Mesendoderm (in vitro differentiated cells): ENCODE data around the gene TRIM37.

Experiments
- DNase-seq: peaks from one replicate; pipeline ENCODE4 v3.0.0; 2013
- H2AK5ac ChIP-seq: 2 replicates; pipeline ENCODE4 v1.6.1; 2013; ENCODE audit warnings: low read length, inconsistent platforms
- H2BK120ac ChIP-seq: 2 replicates; pipeline ENCODE4 v1.6.1; 2013; ENCODE audit warnings: low read depth, mild to moderate bottlenecking, low read length, moderate library complexity, mixed read lengths
- H2BK15ac ChIP-seq: replicated peaks from 2 replicates; pipeline ENCODE4 v1.6.1; 2013; ENCODE audit warnings: low read depth, mild to moderate bottlenecking, moderate library complexity
- H2BK5ac ChIP-seq: 2 replicates; pipeline ENCODE4 v1.6.1; 2013; ENCODE audit warnings: low read length, inconsistent platforms
- H3K18ac ChIP-seq: 2 replicates; pipeline ENCODE4 v1.6.1; 2013; ENCODE audit warnings: mild to moderate bottlenecking, low read length, mixed read lengths
- H3K23ac ChIP-seq: one replicate; pipeline ENCODE4 v1.6.1; 2013; ENCODE audit warnings: low read length
- H3K27ac ChIP-seq: 2 replicates; pipeline ENCODE4 v1.5.1; 2013; ENCODE audit warnings: low read depth, mild to moderate bottlenecking, inconsistent platforms, low read length, moderate library complexity
- H3K27me3 ChIP-seq: 2 replicates; pipeline ENCODE4 v1.6.1; 2013; ENCODE audit warnings: low read length, control low read depth, mild to moderate bottlenecking, inconsistent platforms; ENCODE audit not compliant: insufficient read depth, poor library complexity
- H3K36me3 ChIP-seq: 2 replicates; pipeline ENCODE4 v1.6.1; 2013; ENCODE audit warnings: low read length, inconsistent platforms; ENCODE audit not compliant: control insufficient read depth, insufficient read depth
- H3K4ac ChIP-seq: one replicate; pipeline ENCODE4 v1.6.1; 2013; ENCODE audit warnings: low read depth, mild to moderate bottlenecking, low read length, moderate library complexity
- H3K4me1 ChIP-seq: 2 replicates; pipeline ENCODE4 v1.6.1; 2013; ENCODE audit warnings: low read depth, low read length, inconsistent platforms; ENCODE audit not compliant: control insufficient read depth
- H3K4me2 ChIP-seq: 2 replicates; pipeline ENCODE4 v1.6.1; 2013; ENCODE audit warnings: low read length
- H3K4me3 ChIP-seq: 2 replicates; pipeline ENCODE4 v1.5.1; 2013; ENCODE audit warnings: mild to moderate bottlenecking, low read length
- H3K56ac ChIP-seq: one replicate; pipeline ENCODE4 v1.6.1; 2013; ENCODE audit warnings: low read length
- H3K79me1 ChIP-seq: 2 replicates; pipeline ENCODE4 v1.6.1; 2013; ENCODE audit warnings: low read length, inconsistent platforms
- H3K79me2 ChIP-seq: 2 replicates; pipeline ENCODE4 v1.6.1; 2013; ENCODE audit warnings: mild to moderate bottlenecking, low read length; ENCODE audit not compliant: control insufficient read depth, insufficient read depth
- H3K9ac ChIP-seq: 2 replicates; pipeline ENCODE4 v1.6.1; 2013; ENCODE audit warnings: low read length, inconsistent platforms
- H4K5ac ChIP-seq: one replicate; pipeline ENCODE4 v1.6.1; 2013; ENCODE audit warnings: low read length
- H4K8ac ChIP-seq: one replicate; pipeline ENCODE4 v1.6.1; 2013; ENCODE audit warnings: low read depth, mild to moderate bottlenecking, control low read depth, low read length, moderate library complexity
- WGBS: extraction: QIAGEN DNeasy Blood & Tissue Kit; methylation state at CpG from one replicate; pipeline ENCODE4 v1.1.7; 2013; ENCODE audit warnings: low lambda C conversion rate, missing lambda C conversion rate; ENCODE audit not compliant: insufficient coverage; ENCODE audit errors: extremely low coverage; 5-methylcytosine and 5-hydroxymethylcytosine counted together

Gene TRIM37

DNA sequence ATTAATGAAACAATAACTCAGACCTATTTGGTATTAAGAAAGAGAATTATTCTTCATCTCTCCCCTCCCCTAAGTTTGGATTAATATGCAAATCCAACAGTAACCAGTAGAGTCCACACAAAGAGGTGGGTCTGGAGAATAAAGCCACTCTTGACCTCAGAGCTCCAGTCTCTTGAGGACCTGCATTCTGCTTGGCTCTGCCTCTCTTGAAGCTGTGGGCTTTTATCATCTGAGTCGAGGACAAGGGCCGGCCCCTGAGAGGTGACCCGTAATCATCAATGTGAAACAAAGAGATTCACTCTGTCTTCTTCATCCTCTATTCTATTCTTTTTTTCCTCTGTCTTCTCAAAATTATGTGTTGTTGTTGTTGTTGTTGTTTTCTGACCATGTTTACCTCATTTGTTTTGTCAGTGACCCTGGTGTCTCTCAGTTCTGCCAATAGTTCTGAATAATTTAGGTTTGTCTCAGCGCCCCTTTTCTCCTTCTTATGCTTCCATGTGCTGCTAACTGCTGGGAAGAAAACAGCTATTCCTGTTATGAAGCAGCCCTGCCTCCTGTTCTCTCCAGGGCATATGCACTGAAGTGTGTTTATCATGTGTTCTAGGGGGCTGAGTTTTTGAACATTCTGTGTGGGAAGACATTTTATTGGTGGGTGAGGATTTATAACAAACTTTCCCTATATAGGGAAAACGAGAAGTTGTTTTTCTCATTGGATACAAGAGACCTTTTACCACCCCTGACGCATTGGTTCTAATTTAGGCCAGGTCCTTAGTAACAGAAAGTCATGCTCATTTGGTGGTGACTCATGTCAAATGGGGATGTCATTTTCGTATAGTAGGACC, 135.8 kb downstream of the TRIM37 start:
- no peak overlapping the region for H3K27ac ChIP-seq
- H3K4me3 ChIP-seq: no peak overlapping the region

DNA sequence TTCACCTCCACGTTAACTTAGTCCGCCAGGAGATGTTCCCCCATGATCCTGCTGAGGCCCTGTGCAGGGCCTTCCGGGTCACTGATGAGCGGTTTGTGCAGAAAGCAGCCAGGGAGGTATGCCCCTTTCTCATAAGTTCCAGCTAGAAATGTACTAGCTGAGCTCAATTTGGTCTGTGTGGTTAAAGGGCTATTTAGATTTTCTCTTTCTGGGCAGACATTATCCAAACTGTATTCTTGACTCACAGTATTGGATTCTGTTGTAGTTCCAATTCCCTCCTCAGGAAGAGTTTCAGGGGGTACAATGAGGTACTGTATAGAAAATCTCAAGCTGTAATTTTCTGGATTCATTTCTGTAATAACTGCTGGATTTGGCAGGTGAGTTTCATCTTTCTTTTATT, 137.1 kb downstream of the TRIM37 start:
- no peaks in the 10 kb centered on the region for H3K36me3 ChIP-seq
- no peak overlapping the region for H4K8ac ChIP-seq
- no peaks in the 10 kb centered on the region for H3K4me1 ChIP-seq
- DNase-seq: no peak
- no peak overlapping the region for H3K9ac ChIP-seq
- H3K79me1 ChIP-seq: no peaks in the 10 kb centered on the region
- no peak overlapping the region for H2BK15ac ChIP-seq
- no CpG with 5 or more reads among the region's 4 CpGs for WGBS
- no peak overlapping the region for H3K56ac ChIP-seq
- H2AK5ac ChIP-seq: no peak overlapping the region
- no peaks in the 10 kb centered on the region for H3K27me3 ChIP-seq
- H3K4ac ChIP-seq: no peak overlapping the region
- no peak overlapping the region for H3K4me3 ChIP-seq
- no peak overlapping the region for H3K27ac ChIP-seq
- H2BK5ac ChIP-seq: no peak overlapping the region
- no peak overlapping the region for H2BK120ac ChIP-seq
- H3K18ac ChIP-seq: no peak overlapping the region
- no peaks in the 10 kb centered on the region for H3K79me2 ChIP-seq
- no peak overlapping the region for H3K23ac ChIP-seq
- no peak overlapping the region for H3K4me2 ChIP-seq
- no peak overlapping the region for H4K5ac ChIP-seq

More for the DNA sequence above, 135.8 kb downstream of the TRIM37 start:
- no CpG with 5 or more reads among the region's 7 CpGs for WGBS
- no peak overlapping the region for H3K4ac ChIP-seq
- no peak overlapping the region for H3K9ac ChIP-seq
- no peak overlapping the region for H3K4me2 ChIP-seq
- H3K27me3 ChIP-seq: no peaks in the 10 kb centered on the region
- no peak overlapping the region for H4K8ac ChIP-seq
- H2BK15ac ChIP-seq: no peak overlapping the region
- no peak overlapping the region for H3K23ac ChIP-seq
- H3K4me1 ChIP-seq: no peaks in the 10 kb centered on the region
- H3K36me3 ChIP-seq: no peaks in the 10 kb centered on the region
- H3K56ac ChIP-seq: no peak overlapping the region
- H2AK5ac ChIP-seq: no peak overlapping the region
- H3K79me2 ChIP-seq: no peaks in the 10 kb centered on the region
- DNase-seq: no peak
- H3K18ac ChIP-seq: no peak overlapping the region
- no peaks in the 10 kb centered on the region for H3K79me1 ChIP-seq
- no peak overlapping the region for H2BK5ac ChIP-seq
- no peak overlapping the region for H4K5ac ChIP-seq
- H2BK120ac ChIP-seq: no peak overlapping the region

DNA sequence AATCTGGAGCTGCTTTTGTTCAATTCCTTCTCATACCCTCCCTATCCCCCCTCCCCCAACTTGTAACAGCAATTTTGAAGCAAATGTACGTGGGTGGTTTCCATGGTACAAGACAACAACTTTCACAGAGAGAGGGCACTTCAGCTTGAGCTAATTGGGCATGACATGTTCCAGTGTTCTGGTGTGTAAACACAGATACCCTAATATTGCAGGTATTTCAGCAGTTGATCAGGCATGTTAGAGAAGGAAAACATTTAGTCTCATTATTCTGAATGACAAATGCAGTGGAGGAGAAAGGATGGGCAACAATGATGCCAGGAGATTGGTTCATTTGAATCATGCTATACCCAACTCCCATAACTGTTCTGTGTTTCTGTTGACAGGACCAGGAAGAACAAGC, 137.5 kb downstream of the TRIM37 start:
- no peaks in the 10 kb centered on the region for H3K79me1 ChIP-seq
- no peak overlapping the region for H3K4ac ChIP-seq
- no peak overlapping the region for H2AK5ac ChIP-seq
- H3K27ac ChIP-seq: no peak overlapping the region
- DNase-seq: no peak
- H3K18ac ChIP-seq: no peak overlapping the region
- WGBS: no CpG with 5 or more reads among the region's 1 CpG
- no peak overlapping the region for H2BK15ac ChIP-seq
- H2BK5ac ChIP-seq: no peak overlapping the region
- no peak overlapping the region for H2BK120ac ChIP-seq
- no peak overlapping the region for H3K56ac ChIP-seq
- no peak overlapping the region for H3K9ac ChIP-seq
- H3K4me3 ChIP-seq: no peak overlapping the region
- no peaks in the 10 kb centered on the region for H3K36me3 ChIP-seq
- H3K27me3 ChIP-seq: no peaks in the 10 kb centered on the region
- no peak overlapping the region for H3K23ac ChIP-seq
- no peak overlapping the region for H4K8ac ChIP-seq
- H4K5ac ChIP-seq: no peak overlapping the region
- H3K79me2 ChIP-seq: no peaks in the 10 kb centered on the region
- H3K4me1 ChIP-seq: no peaks in the 10 kb centered on the region
- H3K4me2 ChIP-seq: no peak overlapping the region

DNA sequence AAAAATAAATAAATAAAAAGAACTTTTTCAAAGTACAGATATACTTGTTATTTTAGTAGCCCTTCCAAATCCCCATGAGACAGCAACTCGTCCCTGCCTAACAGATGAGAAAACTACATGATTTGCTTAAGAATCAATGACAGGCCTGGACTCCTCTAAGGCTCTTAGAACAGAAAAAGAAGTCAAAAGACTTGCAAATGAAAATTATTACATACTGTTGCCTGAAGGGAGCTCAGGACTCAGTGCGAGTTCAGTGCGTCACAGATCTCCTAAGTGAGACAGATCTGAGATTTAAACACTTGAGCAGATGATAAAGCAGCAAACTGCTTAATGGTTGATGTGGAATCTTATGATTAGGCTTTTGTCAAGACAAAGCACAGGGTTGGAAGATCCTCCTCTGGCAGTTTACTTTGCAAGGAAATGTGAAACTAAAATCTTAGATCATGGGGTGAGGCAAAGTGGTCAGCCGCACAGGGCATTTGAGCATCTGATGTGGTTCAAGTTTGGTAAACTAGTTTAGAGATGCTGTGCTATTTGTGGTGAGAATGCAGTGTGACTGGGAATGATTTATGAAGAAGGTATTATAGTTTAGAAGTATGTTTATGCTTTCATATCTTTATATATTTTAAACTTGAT, 138.1 kb downstream of the TRIM37 start:
- Histone ChIP-seq H2AK5ac (no peak overlapping the region), H3K4me2 (no peak overlapping the region), H3K36me3 (no peaks in the 10 kb centered on the region), H4K5ac (no peak overlapping the region), H3K9ac (no peak overlapping the region), H2BK15ac (no peak overlapping the region), H3K4me1 (no peaks in the 10 kb centered on the region), H3K27me3 (no peaks in the 10 kb centered on the region), H3K79me1 (no peaks in the 10 kb centered on the region), H3K4me3 (no peak overlapping the region), H3K18ac (no peak overlapping the region), H3K56ac (no peak overlapping the region), H2BK5ac (no peak overlapping the region), H3K27ac (no peak overlapping the region), H3K79me2 (no peaks in the 10 kb centered on the region), H4K8ac (no peak overlapping the region), H3K4ac (no peak overlapping the region), H3K23ac (no peak overlapping the region), H2BK120ac (no peak overlapping the region)
- no CpG with 5 or more reads among the region's 4 CpGs for WGBS
- no peak for DNase-seq

DNA sequence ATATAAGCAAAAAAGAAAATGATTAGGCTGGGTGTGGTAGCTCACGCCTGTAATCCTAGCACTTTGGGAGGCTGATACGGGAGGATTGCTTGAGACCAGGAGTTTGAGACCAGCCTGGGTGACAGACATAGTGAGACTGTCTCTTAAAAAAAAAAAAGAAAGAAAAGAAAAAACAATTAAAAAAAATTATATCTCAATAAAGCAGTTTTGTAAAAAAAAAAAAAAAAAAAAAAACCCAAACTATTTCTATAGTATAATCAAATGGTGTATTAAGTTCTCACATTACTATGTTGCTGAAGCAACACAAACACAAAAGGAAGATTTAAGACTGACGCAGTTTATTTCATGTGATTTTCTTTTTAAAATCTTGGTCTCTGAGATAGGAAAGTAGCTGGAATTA, 140.5 kb downstream of the TRIM37 start:
- no peak overlapping the region for H3K27ac ChIP-seq
- H2BK5ac ChIP-seq: no peak overlapping the region
- no peak overlapping the region for H2BK120ac ChIP-seq
- H3K56ac ChIP-seq: no peak overlapping the region
- H3K36me3 ChIP-seq: no peaks in the 10 kb centered on the region
- H3K9ac ChIP-seq: no peak overlapping the region
- no peaks in the 10 kb centered on the region for H3K27me3 ChIP-seq
- no CpG with 5 or more reads among the region's 3 CpGs for WGBS
- H2AK5ac ChIP-seq: no peak overlapping the region
- no peak overlapping the region for H3K4me2 ChIP-seq
- DNase-seq: no peak
- H3K79me1 ChIP-seq: no peaks in the 10 kb centered on the region
- H2BK15ac ChIP-seq: no peak overlapping the region
- no peak overlapping the region for H3K4ac ChIP-seq
- no peaks in the 10 kb centered on the region for H3K79me2 ChIP-seq
- no peak overlapping the region for H3K4me3 ChIP-seq
- H3K4me1 ChIP-seq: no peaks in the 10 kb centered on the region
- no peak overlapping the region for H3K18ac ChIP-seq
- no peak overlapping the region for H3K23ac ChIP-seq
- H4K5ac ChIP-seq: no peak overlapping the region
- no peak overlapping the region for H4K8ac ChIP-seq
